Ascending aorta (tissue), 2 donors: ENCODE results near the gene PHACTR2. TPM values are rescaled to one million over a fixed set of nuclear protein-coding genes. Genes with fewer than 3 reads are reported as not detected.
"Not testable (repeated sequence)": the region's sequence is repeated elsewhere in the genome, so short reads cannot be mapped to it uniquely, and the experiment has no call there.

ENCODE experiments used
- DNase-seq, 2 donors: peaks; one replicate each; pipeline ENCODE4 v3.0.0-alpha.2; 2019; ENCODE audit warnings: low spot score in 2 of 2
- H3K27ac ChIP-seq, 2 donors: fragments of 200-600 bp; sonication (generic); one replicate each; pipeline ENCODE4 v1.5.1; 2016 to 2017; ENCODE audit warnings: mild to moderate bottlenecking in 1 of 2
- H3K27me3 ChIP-seq: fragments of 200-600 bp; sonication (generic); one replicate; pipeline ENCODE4 v1.5.1; 2017
- H3K36me3 ChIP-seq, 2 donors: fragments of 200-600 bp; sonication (generic); one replicate each; pipeline ENCODE4 v1.5.1; 2016
- H3K4me1 ChIP-seq, 2 donors: fragments of 200-600 bp; sonication (generic); one replicate each; pipeline ENCODE4 v1.5.1; 2016 to 2017; ENCODE audit warnings: mild to moderate bottlenecking in 1 of 2
- H3K4me3 ChIP-seq, 2 donors: fragments of 200-600 bp; sonication (generic); one replicate each; pipeline ENCODE4 v1.5.1; 2016 to 2017; ENCODE audit warnings: mild to moderate bottlenecking in 1 of 2
- H3K9me3 ChIP-seq, 2 donors: fragments of 200-600 bp; sonication (generic); one replicate each; pipeline ENCODE4 v1.5.1; 2016
- intact Hi-C: fragments of 100-400 bp; cut with DNase I; formaldehyde crosslinking; loops from one replicate; pipeline ENCODE4 v1.15.1; 2023
- total RNA-seq: library from RNA; depleted of rRNA; stranded (reverse); fragments of >200 nt; gene quantifications from one replicate; pipeline ENCODE4 v1.1.0, GENCODE V29; 2016
- TF ChIP-seq, protein P1 (sequence below), 3 experiments: fragments of 200-600 bp in 2 of 3; fragments of 450-650 bp in 1 of 3; sonication (generic) in 2 of 3; IDR thresholded peaks; one replicate each; pipeline ENCODE4 v1.5.1; 2016 to 2019; ENCODE audit warnings: antibody characterized with exemption in 3 of 3, mild to moderate bottlenecking in 1 of 3, moderate library complexity in 1 of 3

PHACTR2 gene
- total RNA-seq, 1 donor from 2014 or later = 112 TPM

- Histone ChIP-seq H3K27ac (no peak overlapping the region), H3K9me3 (no peaks in the 10 kb centered on the region), H3K27me3 (no peaks in the 10 kb centered on the region), H3K4me1 (no peaks in the 10 kb centered on the region), H3K36me3 (no peaks in the 10 kb centered on the region), H3K4me3 (no peak overlapping the region)
- DNase-seq = no peak
- TF ChIP-seq, protein P1, sequence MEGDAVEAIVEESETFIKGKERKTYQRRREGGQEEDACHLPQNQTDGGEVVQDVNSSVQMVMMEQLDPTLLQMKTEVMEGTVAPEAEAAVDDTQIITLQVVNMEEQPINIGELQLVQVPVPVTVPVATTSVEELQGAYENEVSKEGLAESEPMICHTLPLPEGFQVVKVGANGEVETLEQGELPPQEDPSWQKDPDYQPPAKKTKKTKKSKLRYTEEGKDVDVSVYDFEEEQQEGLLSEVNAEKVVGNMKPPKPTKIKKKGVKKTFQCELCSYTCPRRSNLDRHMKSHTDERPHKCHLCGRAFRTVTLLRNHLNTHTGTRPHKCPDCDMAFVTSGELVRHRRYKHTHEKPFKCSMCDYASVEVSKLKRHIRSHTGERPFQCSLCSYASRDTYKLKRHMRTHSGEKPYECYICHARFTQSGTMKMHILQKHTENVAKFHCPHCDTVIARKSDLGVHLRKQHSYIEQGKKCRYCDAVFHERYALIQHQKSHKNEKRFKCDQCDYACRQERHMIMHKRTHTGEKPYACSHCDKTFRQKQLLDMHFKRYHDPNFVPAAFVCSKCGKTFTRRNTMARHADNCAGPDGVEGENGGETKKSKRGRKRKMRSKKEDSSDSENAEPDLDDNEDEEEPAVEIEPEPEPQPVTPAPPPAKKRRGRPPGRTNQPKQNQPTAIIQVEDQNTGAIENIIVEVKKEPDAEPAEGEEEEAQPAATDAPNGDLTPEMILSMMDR (IDR thresholded peaks at IDR 0.05) = no peak
- intact Hi-C loops = no loop called here
Measured at GRCh38 chr6:143637691-143638090, 40.1 kb upstream of the PHACTR2 start.

GRCh38 chr6:143642403-143642802 is 35.4 kb upstream of the PHACTR2 start:
- no peak overlapping the region for H3K27ac ChIP-seq
- H3K4me1 ChIP-seq = no peaks in the 10 kb centered on the region
- TF ChIP-seq, protein P1 (IDR thresholded peaks at IDR 0.05) = no peak
- H3K36me3 ChIP-seq = no peaks in the 10 kb centered on the region
- H3K27me3 ChIP-seq = no peaks in the 10 kb centered on the region
- intact Hi-C loops = no loop called here
- DNase-seq = no peak
- H3K4me3 ChIP-seq = no peak overlapping the region
- H3K9me3 ChIP-seq = no peaks in the 10 kb centered on the region

DNA sequence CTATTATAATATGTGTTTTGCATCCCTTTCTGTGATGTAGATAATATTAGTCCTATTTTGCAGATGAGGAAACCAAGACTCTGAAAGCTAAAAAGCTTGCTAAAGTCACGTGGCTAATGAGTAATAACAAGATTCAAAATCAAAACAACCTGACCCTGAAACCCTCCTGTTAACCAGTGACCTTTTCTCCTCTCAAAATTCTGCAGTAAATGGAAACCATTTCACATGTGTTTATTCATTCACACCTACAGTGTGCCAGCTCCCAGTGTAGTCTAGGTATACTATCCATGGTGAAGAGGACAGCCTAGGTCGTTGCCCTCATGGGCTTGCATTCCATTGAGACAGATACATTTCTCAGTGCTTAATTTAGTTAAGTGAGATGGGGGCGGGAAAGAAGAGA is 30.6 kb upstream of the PHACTR2 start:
- DNase-seq = no peak
- no peak overlapping the region for H3K4me3 ChIP-seq
- intact Hi-C loops = no loop called here
- H3K4me1 ChIP-seq = no peaks in the 10 kb centered on the region
- no peaks in the 10 kb centered on the region for H3K27me3 ChIP-seq
- no peaks in the 10 kb centered on the region for H3K36me3 ChIP-seq
- TF ChIP-seq, protein P1 (IDR thresholded peaks at IDR 0.05) = no peak
- H3K9me3 ChIP-seq = no peaks in the 10 kb centered on the region
- H3K27ac ChIP-seq = no peak overlapping the region

DNA sequence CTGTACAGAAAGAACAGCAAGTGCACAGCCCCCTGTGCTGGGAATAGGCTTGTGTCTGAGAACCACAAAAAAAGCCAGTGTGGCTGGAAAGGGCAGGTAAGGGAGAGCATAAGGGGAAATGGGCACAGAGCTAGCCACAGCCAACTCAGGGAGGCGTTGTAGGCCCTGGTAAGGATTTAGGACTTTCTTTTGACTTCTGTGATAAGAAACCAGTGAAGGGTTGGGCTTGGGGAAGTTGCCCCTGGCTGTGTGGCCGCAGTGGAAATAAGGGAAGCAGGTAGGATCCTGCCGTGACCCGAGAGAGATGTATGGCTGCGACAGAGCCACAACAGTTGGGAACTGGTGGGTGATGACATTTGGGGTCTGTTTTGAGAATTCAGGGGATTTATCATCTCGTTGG is 30.0 kb upstream of the PHACTR2 start:
- intact Hi-C loops = no loop called here
- TF ChIP-seq, protein P1 (IDR thresholded peaks at IDR 0.05) = no peak
- no peak for DNase-seq
- no peaks in the 10 kb centered on the region for H3K27me3 ChIP-seq
- H3K27ac ChIP-seq = no peak overlapping the region
- H3K4me3 ChIP-seq = no peak overlapping the region
- no peaks in the 10 kb centered on the region for H3K36me3 ChIP-seq
- H3K9me3 ChIP-seq = no peaks in the 10 kb centered on the region
- H3K4me1 ChIP-seq = peaks cover 0 to 3% of the 10 kb centered on the region in 2 donors

DNA sequence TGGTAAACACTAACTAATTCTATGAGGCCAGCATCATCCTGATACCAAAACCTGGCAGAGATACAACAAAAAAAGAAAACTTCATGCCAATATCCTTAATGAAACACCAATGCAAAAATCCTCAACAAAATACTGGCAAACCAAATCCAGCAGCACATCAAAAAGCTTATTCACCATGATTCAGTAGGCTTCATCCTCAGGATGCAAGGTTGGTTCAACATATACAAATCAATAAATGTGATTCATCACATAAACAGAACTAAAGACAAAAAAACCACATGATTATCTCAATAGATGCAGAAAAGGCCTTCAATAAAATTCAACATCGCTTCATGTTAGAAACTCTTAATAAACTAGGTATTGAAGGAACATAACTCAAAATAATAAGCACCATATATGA is 28.4 kb upstream of the PHACTR2 start:
- intact Hi-C loops, H3K27ac ChIP-seq, H3K27me3 ChIP-seq, H3K4me3 ChIP-seq, H3K36me3 ChIP-seq, H3K9me3 ChIP-seq, H3K4me1 ChIP-seq, DNase-seq: not testable (repeated sequence)

DNA sequence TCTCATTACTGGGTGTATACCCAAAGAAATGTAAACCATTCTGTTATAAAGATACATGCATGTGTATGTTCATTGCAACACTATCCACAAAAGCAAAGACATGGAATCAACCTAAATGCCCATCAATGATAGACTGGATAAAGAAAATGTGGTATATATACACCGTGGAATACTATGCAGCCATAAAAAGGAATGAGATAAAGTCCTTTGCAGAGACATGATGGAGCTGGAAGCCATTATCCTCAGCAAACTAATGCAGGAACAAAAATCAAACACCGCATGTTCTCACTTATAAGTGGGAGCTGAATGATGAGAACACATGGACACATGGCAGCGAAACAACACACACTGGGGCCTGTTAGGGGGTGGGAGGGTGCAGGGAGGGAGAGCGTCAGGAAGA is 26.4 kb upstream of the PHACTR2 start:
- H3K36me3 ChIP-seq, H3K4me3 ChIP-seq, H3K9me3 ChIP-seq, H3K4me1 ChIP-seq, H3K27me3 ChIP-seq, H3K27ac ChIP-seq, intact Hi-C loops, DNase-seq: not testable (repeated sequence)

DNA sequence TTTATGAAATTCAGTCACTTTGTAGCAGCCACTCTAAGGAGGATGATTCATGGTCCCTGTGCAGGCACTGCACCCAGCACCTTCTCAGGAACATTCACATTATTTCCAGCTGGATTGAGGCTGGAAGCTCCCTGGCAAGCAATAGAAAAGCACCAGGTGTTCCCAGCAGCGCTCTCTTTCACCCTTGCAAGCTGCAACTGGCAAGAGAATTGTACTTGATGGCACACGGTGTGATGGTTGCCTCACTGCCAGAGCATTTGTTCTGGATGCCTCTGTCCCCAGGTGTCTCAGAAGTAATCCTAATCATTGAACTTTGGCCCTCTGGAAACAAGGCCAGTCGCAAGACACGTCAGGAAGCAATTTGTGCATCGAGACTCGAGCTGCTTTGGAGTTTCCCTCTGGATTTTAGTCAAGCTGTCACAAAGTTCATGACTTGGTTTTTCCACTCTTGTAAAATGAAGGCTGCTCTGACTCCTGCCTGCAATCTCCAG is 24.9 kb upstream of the PHACTR2 start:
- intact Hi-C loops = no loop called here
- peaks cover 0 to 8% of the 10 kb centered on the region in 2 donors for H3K4me1 ChIP-seq
- H3K27me3 ChIP-seq = no peaks in the 10 kb centered on the region
- TF ChIP-seq, protein P1 (IDR thresholded peaks at IDR 0.05) = no peak
- H3K9me3 ChIP-seq = no peaks in the 10 kb centered on the region
- H3K4me3 ChIP-seq = no peak overlapping the region
- no peak for DNase-seq
- H3K27ac ChIP-seq = peak overlapping the region in 1 of 2 donors; percentile 20
- no peaks in the 10 kb centered on the region for H3K36me3 ChIP-seq
